SK-N-SH (cell line): ENCODE data around the gene SCN9A. TPM values are rescaled to one million over a fixed set of nuclear protein-coding genes. Genes with fewer than 3 reads are reported as not detected.

Experiments used
- CTCF ChIA-PET: fragments of 300-600, 350-600 bp; formaldehyde crosslinking; extraction: SDS; loops from one replicate; lab custom pipeline; 2021; lab: Yijun Ruan, JAX
- POLR2A ChIA-PET: fragments of 350-600 bp; sonication (Branson Sonifier 250); formaldehyde crosslinking; extraction: SDS; loops from one replicate; lab custom pipeline; 2020; ENCODE audit warnings: antibody characterized with exemption, inconsistent platforms; lab: Yijun Ruan, JAX
- DNase-seq: peaks from one replicate; pipeline ENCODE4 v3.0.0; 2012
- H2AFZ ChIP-seq: fragments of 200-600 bp; sonication (generic); 2 replicates; pipeline ENCODE4 v1.8.1; 2016; ENCODE audit warnings: antibody characterized with exemption, mild to moderate bottlenecking, low read depth
- H3F3A ChIP-seq: fragments of 200-600 bp; sonication (generic); replicated peaks from 2 replicates; pipeline ENCODE3; 2016; ENCODE audit warnings: antibody characterized with exemption, mild to moderate bottlenecking; ENCODE audit not compliant: insufficient read depth
- H3K27ac ChIP-seq, 2 experiments: fragments of 200-500 bp in 1 of 2; fragments of 200-600 bp in 1 of 2; sonication (Bioruptor generic) in 1 of 2; sonication (generic), shearing (Covaris generic) in 1 of 2; 2 replicates each; pipeline versions ENCODE4 v1.5.1 to v1.6.1; 2014 to 2016; ENCODE audit warnings: low read depth in 2 of 2, inconsistent platforms in 1 of 2, low read length in 1 of 2, mild to moderate bottlenecking in 1 of 2, mixed read lengths in 1 of 2
- H3K27me3 ChIP-seq: fragments of 200-600 bp; sonication (generic), shearing (Covaris generic); 2 replicates; pipeline ENCODE4 v1.6.1; 2016; ENCODE audit warnings: mixed run types; ENCODE audit not compliant: insufficient read depth
- H3K36me3 ChIP-seq, 2 experiments: fragments of 200-500 bp in 1 of 2; fragments of 200-600 bp in 1 of 2; sonication (Bioruptor generic) in 1 of 2; sonication (generic) in 1 of 2; replicated peaks in 1 of 2; 2 replicates each; pipeline versions ENCODE3 to v1.5.1; 2014 to 2016; ENCODE audit warnings: low read length in 1 of 2, mild to moderate bottlenecking in 1 of 2; ENCODE audit not compliant: insufficient read depth in 2 of 2, control insufficient read depth in 1 of 2
- H3K4me1 ChIP-seq, 2 experiments: fragments of 200-500 bp in 1 of 2; fragments of 200-600 bp in 1 of 2; sonication (Bioruptor generic) in 1 of 2; sonication (generic), shearing (Covaris generic) in 1 of 2; 2 replicates each; pipeline versions ENCODE4 v1.5.1 to v1.6.1; 2014 to 2016; ENCODE audit warnings: low read depth in 1 of 2, low read length in 1 of 2, mixed run types in 1 of 2; ENCODE audit not compliant: insufficient read depth in 2 of 2, control insufficient read depth in 1 of 2
- H3K4me2 ChIP-seq: fragments of 200-600 bp; sonication (generic), shearing (Covaris generic); 2 replicates; pipeline ENCODE4 v1.6.1; 2017; ENCODE audit warnings: mixed run types
- H3K4me3 ChIP-seq, 2 experiments: fragments of 200-500 bp in 1 of 2; fragments of 200-600 bp in 1 of 2; sonication (Bioruptor generic) in 1 of 2; sonication (generic), shearing (Covaris generic) in 1 of 2; 2 replicates each; pipeline versions ENCODE4 v1.5.1 to v1.8.1; 2014 to 2016; ENCODE audit warnings: low read depth in 2 of 2, inconsistent platforms in 1 of 2, low read length in 1 of 2, mild to moderate bottlenecking in 1 of 2, mixed read lengths in 1 of 2, moderate library complexity in 1 of 2
- H3K79me2 ChIP-seq: fragments of 200-600 bp; sonication (generic); 2 replicates; pipeline ENCODE4 v1.8.1; 2017; ENCODE audit warnings: mild to moderate bottlenecking; ENCODE audit not compliant: insufficient read depth
- H3K9ac ChIP-seq: fragments of 200-600 bp; sonication (generic); 2 replicates; pipeline ENCODE4 v1.6.1; 2017; ENCODE audit warnings: mixed run types
- H3K9me2 ChIP-seq: fragments of 200-600 bp; sonication (generic); 2 replicates; pipeline ENCODE4 v1.6.1; 2017; ENCODE audit warnings: mixed run types
- H3K9me3 ChIP-seq: fragments of 200-600 bp; sonication (generic); 2 replicates; pipeline ENCODE4 v1.6.1; 2017; ENCODE audit warnings: mixed run types, mild to moderate bottlenecking, moderate library complexity
- H4K20me1 ChIP-seq: fragments of 200-600 bp; sonication (generic); 2 replicates; pipeline ENCODE4 v1.6.1; 2017; ENCODE audit warnings: mild to moderate bottlenecking, mixed run types; ENCODE audit not compliant: insufficient read depth
- ELF1 ChIP-seq: IDR thresholded peaks from 2 replicates; pipeline ENCODE4 v1.4.0; 2012
- EP300 ChIP-seq, 2 experiments: IDR thresholded peaks; 2 replicates each; pipeline versions ENCODE4 v1.4.0 to v1.6.1; 2012; ENCODE audit warnings: borderline replicate concordance in 1 of 2, low read depth in 1 of 2, low read length in 1 of 2
- EZH2phosphoT487 ChIP-seq: fragments of 200-600 bp; sonication (generic); IDR thresholded peaks from 2 replicates; pipeline ENCODE4 v1.6.1; 2017; ENCODE audit warnings: low read depth, mixed run types, mild to moderate bottlenecking, antibody characterized with exemption, moderate library complexity, borderline replicate concordance
- FOSL2 ChIP-seq: IDR thresholded peaks from 2 replicates; pipeline ENCODE4 v1.4.0; 2012; ENCODE audit warnings: low read depth, mild to moderate bottlenecking, moderate library complexity, borderline replicate concordance
- GATA2 ChIP-seq: sonication (generic); formaldehyde crosslinking; IDR thresholded peaks from 2 replicates; pipeline ENCODE4 v1.5.0; 2020; ENCODE audit warnings: mild to moderate bottlenecking, missing genetic modification reagents
- POLR2AphosphoS5 ChIP-seq: IDR thresholded peaks from 2 replicates; pipeline ENCODE4 v1.6.1; 2012; ENCODE audit warnings: low read depth, low read length
- RCOR1 ChIP-seq: fragments of 150-350 bp; IDR thresholded peaks from 2 replicates; pipeline ENCODE4 v1.6.1; 2017; ENCODE audit warnings: antibody characterized with exemption, low read length
- TAF1 ChIP-seq: IDR thresholded peaks from 2 replicates; pipeline ENCODE4 v1.6.1; 2012; ENCODE audit warnings: low read depth, mild to moderate bottlenecking, low read length, moderate library complexity, borderline replicate concordance
- WGBS: methylation state at CpG from one replicate; pipeline ENCODE4 v1.1.6; 2017; ENCODE audit warnings: low lambda C conversion rate; 5-methylcytosine and 5-hydroxymethylcytosine counted together
- polyA plus RNA-seq, 3 experiments: library from polyadenylated mRNA; depleted of rRNA; stranded (reverse); fragments of >200 nt; gene quantifications; 2 replicates each; pipeline ENCODE4 v1.2.3, GENCODE V29; 2012
- TF ChIP-seq, protein P1 (sequence below): IDR thresholded peaks from 2 replicates; pipeline ENCODE4 v1.4.0; 2012; ENCODE audit warnings: low read depth, borderline replicate concordance
- TF ChIP-seq, protein P2 (sequence below): fragments of 150-350 bp; IDR thresholded peaks from 2 replicates; pipeline ENCODE4 v1.6.1; 2016; ENCODE audit warnings: mild to moderate bottlenecking, low read depth, low read length
- TF ChIP-seq, protein P3 (sequence below): IDR thresholded peaks from 2 replicates; pipeline ENCODE4 v1.6.1; 2012; ENCODE audit warnings: mild to moderate bottlenecking, low read depth, low read length, moderate library complexity

The SCN9A gene
- polyA plus RNA-seq, 1 of the 3 experiments (the other 2 are of a cell fraction) = 5.9 TPM

DNA sequence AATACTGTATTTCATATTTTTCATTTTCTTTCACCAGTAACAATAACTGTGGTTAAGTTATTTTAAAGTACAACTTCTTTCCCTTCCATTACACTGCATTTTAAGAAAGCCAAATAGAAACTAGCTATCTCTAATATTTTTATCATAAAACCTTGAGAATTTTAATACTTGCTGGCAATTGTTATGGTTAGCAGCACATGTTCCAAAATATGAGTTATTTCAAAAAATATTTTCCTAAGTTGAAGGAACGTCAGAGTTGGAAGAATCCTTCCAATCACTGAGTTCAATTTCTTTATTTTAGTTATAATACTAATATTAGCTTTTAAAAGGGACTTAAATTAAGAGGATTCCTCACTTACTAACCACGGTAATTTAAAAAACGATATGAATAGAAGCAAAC is 68.4 kb downstream of the SCN9A start (continued):
- no peak for TF ChIP-seq FOSL2

DNA sequence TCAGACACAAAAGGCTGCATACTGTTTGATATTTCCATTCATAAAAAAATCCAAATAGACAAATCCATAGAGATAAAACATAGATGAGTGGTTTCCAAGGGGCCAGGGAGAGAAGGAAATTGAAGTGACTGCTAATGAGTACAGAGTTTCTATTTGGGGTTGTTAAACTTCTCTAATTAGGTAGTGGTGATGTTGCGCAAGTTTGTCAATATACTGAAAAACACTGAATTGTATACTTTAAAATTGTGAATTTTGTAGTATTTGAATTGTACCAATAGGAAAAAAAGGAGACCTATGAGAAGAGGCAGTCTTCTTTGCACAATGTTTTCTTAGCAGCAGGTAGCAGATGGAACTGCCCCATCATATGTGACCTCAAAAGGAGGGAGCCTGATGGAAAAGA is 71.1 kb downstream of the SCN9A start:
- CTCF ChIA-PET = no interaction called here
- no peak overlapping the region for H3K4me3 ChIP-seq
- peaks cover 2% of the 10 kb centered on the region; the same call in 1 of the 2 replicates for H3K9me2 ChIP-seq
- DNase-seq = no peak
- H3K4me2 ChIP-seq = no peak overlapping the region
- H3K36me3 ChIP-seq = peaks cover 0 to 9% of the 10 kb centered on the region in 2 experiments
- TF ChIP-seq ELF1 = no peak
- TF ChIP-seq TAF1 = no peak
- TF ChIP-seq, protein P1, sequence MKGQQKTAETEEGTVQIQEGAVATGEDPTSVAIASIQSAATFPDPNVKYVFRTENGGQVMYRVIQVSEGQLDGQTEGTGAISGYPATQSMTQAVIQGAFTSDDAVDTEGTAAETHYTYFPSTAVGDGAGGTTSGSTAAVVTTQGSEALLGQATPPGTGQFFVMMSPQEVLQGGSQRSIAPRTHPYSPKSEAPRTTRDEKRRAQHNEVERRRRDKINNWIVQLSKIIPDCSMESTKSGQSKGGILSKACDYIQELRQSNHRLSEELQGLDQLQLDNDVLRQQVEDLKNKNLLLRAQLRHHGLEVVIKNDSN = no peak
- TF ChIP-seq, protein P2, sequence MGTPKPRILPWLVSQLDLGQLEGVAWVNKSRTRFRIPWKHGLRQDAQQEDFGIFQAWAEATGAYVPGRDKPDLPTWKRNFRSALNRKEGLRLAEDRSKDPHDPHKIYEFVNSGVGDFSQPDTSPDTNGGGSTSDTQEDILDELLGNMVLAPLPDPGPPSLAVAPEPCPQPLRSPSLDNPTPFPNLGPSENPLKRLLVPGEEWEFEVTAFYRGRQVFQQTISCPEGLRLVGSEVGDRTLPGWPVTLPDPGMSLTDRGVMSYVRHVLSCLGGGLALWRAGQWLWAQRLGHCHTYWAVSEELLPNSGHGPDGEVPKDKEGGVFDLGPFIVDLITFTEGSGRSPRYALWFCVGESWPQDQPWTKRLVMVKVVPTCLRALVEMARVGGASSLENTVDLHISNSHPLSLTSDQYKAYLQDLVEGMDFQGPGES = no peak
- no peak for TF ChIP-seq RCOR1
- TF ChIP-seq, protein P3, sequence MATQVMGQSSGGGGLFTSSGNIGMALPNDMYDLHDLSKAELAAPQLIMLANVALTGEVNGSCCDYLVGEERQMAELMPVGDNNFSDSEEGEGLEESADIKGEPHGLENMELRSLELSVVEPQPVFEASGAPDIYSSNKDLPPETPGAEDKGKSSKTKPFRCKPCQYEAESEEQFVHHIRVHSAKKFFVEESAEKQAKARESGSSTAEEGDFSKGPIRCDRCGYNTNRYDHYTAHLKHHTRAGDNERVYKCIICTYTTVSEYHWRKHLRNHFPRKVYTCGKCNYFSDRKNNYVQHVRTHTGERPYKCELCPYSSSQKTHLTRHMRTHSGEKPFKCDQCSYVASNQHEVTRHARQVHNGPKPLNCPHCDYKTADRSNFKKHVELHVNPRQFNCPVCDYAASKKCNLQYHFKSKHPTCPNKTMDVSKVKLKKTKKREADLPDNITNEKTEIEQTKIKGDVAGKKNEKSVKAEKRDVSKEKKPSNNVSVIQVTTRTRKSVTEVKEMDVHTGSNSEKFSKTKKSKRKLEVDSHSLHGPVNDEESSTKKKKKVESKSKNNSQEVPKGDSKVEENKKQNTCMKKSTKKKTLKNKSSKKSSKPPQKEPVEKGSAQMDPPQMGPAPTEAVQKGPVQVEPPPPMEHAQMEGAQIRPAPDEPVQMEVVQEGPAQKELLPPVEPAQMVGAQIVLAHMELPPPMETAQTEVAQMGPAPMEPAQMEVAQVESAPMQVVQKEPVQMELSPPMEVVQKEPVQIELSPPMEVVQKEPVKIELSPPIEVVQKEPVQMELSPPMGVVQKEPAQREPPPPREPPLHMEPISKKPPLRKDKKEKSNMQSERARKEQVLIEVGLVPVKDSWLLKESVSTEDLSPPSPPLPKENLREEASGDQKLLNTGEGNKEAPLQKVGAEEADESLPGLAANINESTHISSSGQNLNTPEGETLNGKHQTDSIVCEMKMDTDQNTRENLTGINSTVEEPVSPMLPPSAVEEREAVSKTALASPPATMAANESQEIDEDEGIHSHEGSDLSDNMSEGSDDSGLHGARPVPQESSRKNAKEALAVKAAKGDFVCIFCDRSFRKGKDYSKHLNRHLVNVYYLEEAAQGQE = no peak
- no peak for TF ChIP-seq POLR2AphosphoS5
- no peak for TF ChIP-seq GATA2 (CRISPR knock-in tag)
- no peak for TF ChIP-seq EP300 (IDR thresholded peaks at IDR 0.05; ENCODE audit: borderline replicate concordance in 1 of 2, low read depth in 1 of 2, low read length in 1 of 2)
- TF ChIP-seq EZH2phosphoT487 = no peak
- H3K27me3 ChIP-seq = no peaks in the 10 kb centered on the region
- POLR2A ChIA-PET = no interaction called here
- H3K4me1 ChIP-seq = peaks cover 0 to 2% of the 10 kb centered on the region in 2 experiments; a peak in 1 of 4 replicates
- H3K9me3 ChIP-seq = no peaks in the 10 kb centered on the region
- no peaks in the 10 kb centered on the region for H4K20me1 ChIP-seq
- no peaks in the 10 kb centered on the region for H3K79me2 ChIP-seq
- no peak overlapping the region for H3K27ac ChIP-seq
- 95% methylated on average over 1 of the region's 1 CpG for WGBS
- peaks cover 3% of the 10 kb centered on the region for H3F3A ChIP-seq
- H3K9ac ChIP-seq = no peak overlapping the region
- H2AFZ ChIP-seq = no peak overlapping the region
